ENCODE results near the gene NRIP2. TPM values are rescaled to one million over a fixed set of nuclear protein-coding genes. Genes with fewer than 3 reads are reported as not detected.

The NRIP2 gene
- total RNA-seq, 1 donor = not detected

DNA sequence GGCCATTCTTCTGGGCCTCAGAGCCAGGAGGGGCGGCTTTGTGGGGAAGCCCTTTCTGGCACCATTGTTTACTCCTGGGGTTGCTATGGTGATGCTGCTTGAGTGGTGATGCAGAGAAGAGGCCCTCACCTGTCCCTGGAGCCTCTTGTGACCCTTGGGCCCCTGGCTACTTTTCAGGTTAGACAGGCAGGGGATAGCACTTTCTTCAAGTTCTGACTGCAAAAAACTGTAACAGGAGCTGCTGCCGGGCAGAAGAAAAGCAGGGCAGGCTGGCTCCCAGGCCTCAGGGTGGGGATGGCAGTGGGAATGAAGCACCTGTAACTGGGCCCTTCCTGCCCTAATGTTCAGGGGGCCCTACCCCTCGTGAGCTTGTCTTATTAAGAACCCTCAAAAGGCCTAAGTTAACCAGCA is 22.2 kb upstream of the NRIP2 start, which contains the start of gene TEX52:
TSS of gene TEX52 (minus strand) at position 19 of the 411 bp plus-strand sequence. CDS start at position 6, 13 bp downstream.
- no peaks in the 10 kb centered on the region for H3K27me3 ChIP-seq (ENCODE audit: insufficient read depth, low read length)
- H3K9me3 ChIP-seq (ENCODE audit: low read depth, low read length) = no peaks in the 10 kb centered on the region
- no peaks in the 10 kb centered on the region for H3K4me1 ChIP-seq (ENCODE audit: insufficient read depth, low read length)
- no peak within 1 kb of the TSS for H3K4me3 ChIP-seq (ENCODE audit: low read length)

DNA sequence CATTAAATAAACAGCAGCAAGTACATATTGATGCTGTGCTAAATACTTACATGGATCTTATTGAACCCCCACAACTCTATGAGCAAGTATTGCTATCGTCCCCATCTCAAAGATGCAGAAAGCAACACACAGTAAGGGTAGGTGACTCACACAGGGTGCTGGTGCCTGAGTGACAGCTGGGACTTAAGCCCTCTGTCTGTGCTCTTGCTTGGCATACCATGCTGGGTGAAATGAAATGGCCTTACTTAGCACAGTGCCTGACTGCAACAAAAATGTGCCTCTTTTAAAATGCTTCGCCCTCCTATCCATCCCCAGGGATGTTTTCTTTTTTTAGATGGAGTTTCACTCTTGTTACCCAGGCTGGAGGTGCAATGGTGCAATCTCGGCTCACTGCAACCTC is 21.2 kb upstream of the NRIP2 start:
- Histone ChIP-seq H3K9me3 (ENCODE audit: low read depth, low read length) (no peaks in the 10 kb centered on the region), H3K4me3 (ENCODE audit: low read length) (no peak overlapping the region), H3K4me1 (ENCODE audit: insufficient read depth, low read length) (no peaks in the 10 kb centered on the region), H3K27me3 (ENCODE audit: insufficient read depth, low read length) (no peaks in the 10 kb centered on the region)

DNA sequence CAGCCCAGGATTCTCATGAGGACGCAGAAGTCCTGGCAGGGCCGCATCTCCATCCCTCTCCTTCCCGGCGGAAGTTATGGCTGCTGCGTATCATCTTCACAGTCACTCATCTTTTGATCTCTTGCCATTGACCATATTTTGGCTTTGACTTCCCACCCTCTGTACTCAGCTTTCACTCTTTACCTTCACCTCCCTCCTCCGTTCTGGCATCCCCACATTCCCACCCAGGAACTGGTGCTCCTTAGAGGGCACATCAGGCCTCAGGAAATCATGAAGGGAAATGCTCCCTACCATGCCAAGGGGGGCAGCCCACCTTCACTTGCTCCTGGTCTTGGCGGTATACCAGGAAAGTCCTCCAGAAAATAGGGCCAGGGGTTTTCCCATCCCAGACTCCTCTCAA is 20.7 kb upstream of the NRIP2 start:
- Histone ChIP-seq H3K27me3 (ENCODE audit: insufficient read depth, low read length) (no peaks in the 10 kb centered on the region), H3K4me1 (ENCODE audit: insufficient read depth, low read length) (no peaks in the 10 kb centered on the region), H3K9me3 (ENCODE audit: low read depth, low read length) (no peaks in the 10 kb centered on the region), H3K4me3 (ENCODE audit: low read length) (no peak overlapping the region)

DNA sequence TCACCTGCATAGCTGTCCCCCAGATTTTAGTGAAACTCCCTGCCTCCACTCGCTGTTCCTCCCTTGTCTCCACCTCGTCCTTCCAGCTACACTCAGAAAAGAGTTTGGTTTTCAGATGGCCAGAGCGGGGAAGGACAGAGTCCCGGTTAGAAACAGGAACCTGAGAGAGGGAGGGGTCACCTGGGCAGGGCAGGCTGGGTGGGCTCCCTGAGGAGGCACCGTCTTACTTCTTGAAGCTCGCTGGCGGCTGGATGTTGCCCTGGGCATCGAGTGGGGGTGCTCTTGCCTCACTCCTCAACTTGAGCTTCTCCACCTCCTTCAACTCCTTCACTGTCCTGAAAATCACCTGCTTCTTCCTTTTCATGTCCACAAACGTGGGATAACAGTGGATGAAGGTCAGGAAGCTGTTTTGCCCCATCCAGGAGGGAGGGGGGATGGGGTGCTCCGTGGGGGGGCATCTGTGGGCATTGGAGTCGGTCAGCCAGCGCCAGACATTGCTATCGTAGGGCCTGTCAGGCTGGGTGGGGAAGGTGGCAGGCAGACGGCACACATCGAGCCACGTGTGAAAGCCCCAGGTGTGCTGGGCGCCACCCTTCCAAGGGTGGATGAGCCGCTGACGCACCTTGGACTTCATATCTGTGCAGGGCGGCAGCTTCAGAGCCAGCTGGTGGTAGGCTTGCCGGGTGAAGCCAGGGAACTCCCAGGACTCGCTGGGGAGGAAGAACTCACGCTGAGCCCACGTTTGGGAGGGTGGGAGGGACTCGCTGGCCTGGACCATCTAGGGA is 20.0 kb upstream of the NRIP2 start:
- Histone ChIP-seq H3K4me1 (ENCODE audit: insufficient read depth, low read length) (no peaks in the 10 kb centered on the region), H3K27me3 (ENCODE audit: insufficient read depth, low read length) (no peaks in the 10 kb centered on the region), H3K4me3 (ENCODE audit: low read length) (no peak overlapping the region), H3K9me3 (ENCODE audit: low read depth, low read length) (no peaks in the 10 kb centered on the region)

DNA sequence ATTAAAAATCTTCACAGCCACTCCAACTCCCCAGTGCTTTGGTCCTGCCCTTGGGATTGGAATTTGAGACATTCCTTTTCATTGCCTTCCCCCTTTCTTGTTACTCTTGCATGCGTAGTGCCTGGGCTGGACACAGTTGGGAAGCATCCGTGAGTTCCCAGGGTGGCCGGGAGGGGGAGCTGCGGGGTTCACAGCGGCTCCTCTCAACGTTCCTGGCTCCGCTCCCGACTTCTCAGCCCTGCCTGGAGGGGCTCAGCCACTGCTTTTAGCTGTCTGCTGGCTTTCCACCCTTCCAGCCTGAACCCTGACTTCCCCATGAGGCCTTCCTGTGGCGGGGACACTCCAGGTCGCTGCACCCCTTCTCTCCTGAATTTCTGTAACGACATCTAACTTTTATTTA is 18.8 kb upstream of the NRIP2 start:
- Histone ChIP-seq H3K4me3 (ENCODE audit: low read length) (no peak overlapping the region), H3K9me3 (ENCODE audit: low read depth, low read length) (no peaks in the 10 kb centered on the region), H3K4me1 (ENCODE audit: insufficient read depth, low read length) (no peaks in the 10 kb centered on the region), H3K27me3 (ENCODE audit: insufficient read depth, low read length) (no peaks in the 10 kb centered on the region)

DNA sequence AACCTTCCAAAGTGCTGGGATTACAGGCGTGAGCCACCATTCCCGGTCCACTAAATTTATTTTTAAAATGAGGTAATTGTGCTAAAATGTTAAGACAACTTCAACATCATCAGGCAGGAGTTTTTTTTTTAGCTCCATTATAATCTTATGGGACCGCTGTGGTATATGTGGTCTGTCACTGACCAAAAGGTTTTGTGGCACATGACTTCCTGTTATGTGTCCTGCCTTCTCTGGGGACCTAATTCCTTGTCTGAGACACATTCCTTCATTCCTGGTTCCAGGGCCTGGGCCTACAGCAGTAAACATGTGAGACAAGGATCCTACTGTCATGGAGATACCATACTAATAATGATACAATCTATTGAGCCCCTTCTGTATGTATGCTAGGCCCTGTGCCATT is 17.1 kb upstream of the NRIP2 start:
- Histone ChIP-seq H3K9me3 (ENCODE audit: low read depth, low read length) (no peaks in the 10 kb centered on the region), H3K4me3 (ENCODE audit: low read length) (no peak overlapping the region), H3K4me1 (ENCODE audit: insufficient read depth, low read length) (no peaks in the 10 kb centered on the region), H3K27me3 (ENCODE audit: insufficient read depth, low read length) (no peaks in the 10 kb centered on the region)

DNA sequence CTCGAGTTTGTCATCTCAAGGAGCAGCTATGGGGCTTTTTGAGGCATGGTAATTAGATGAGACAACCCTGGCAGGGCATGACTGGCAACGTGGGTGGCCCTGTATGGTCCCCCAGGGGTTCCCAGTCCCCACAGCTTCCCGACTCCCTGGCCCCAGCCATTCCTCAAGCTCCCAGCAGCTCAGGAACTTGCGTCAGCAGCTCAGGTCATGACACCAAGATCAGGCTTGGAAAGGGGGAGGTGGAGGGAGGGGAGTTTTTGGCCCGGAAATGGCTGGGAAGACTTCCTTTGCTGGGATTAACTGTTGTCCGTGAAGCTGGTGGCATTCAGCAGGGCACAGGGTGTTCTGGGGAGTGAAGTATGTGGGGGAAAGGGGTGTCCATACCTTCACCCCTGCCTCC is 10.4 kb upstream of the NRIP2 start:
- Histone ChIP-seq H3K9me3 (ENCODE audit: low read depth, low read length) (no peaks in the 10 kb centered on the region), H3K27me3 (ENCODE audit: insufficient read depth, low read length) (no peaks in the 10 kb centered on the region), H3K4me1 (ENCODE audit: insufficient read depth, low read length) (no peaks in the 10 kb centered on the region), H3K4me3 (ENCODE audit: low read length) (no peak overlapping the region)

DNA sequence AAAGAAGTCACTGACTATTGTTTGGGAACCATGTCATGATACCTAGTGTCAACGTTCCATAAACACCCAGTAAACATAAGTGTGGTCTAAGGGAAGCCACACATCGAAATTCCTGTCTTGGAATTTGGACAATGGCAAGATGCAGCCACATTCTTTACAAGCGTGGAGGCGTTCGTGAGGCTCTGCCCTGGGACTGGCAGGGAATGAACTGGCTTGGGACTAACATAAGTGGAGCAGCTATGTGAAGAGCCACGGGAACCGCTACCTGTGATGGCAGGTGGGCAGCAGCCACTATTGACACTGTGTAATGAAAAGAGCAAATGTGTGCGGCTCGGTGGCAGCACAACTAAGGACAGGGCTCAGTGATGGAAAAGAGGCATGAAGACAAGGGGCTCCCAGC is 10.0 kb upstream of the NRIP2 start:
- H3K4me1 ChIP-seq (ENCODE audit: insufficient read depth, low read length) = no peaks in the 10 kb centered on the region
- H3K4me3 ChIP-seq (ENCODE audit: low read length) = no peak overlapping the region
- no peaks in the 10 kb centered on the region for H3K27me3 ChIP-seq (ENCODE audit: insufficient read depth, low read length)
- no peaks in the 10 kb centered on the region for H3K9me3 ChIP-seq (ENCODE audit: low read depth, low read length)

DNA sequence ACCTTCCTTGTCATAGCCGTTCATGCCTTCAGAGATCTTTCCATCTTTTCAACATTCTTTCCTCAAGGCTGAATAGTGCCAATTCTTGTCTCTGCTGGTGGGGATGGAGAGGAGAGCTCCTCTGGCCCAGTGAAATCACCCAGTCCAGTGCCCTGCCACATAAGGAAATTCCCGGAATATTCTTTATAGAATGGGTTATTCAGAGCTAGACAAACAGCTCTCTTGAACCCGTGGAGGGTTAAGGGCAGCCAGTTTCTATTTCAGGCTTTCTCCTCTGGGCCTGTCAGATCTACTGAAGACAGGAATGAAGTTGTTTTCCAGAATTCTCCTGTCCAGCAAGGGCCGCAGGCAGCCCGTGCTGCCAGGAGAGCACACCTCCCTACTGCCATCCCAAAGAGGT is 8.1 kb upstream of the NRIP2 start:
- H3K4me1 ChIP-seq (ENCODE audit: insufficient read depth, low read length) = no peaks in the 10 kb centered on the region

DNA sequence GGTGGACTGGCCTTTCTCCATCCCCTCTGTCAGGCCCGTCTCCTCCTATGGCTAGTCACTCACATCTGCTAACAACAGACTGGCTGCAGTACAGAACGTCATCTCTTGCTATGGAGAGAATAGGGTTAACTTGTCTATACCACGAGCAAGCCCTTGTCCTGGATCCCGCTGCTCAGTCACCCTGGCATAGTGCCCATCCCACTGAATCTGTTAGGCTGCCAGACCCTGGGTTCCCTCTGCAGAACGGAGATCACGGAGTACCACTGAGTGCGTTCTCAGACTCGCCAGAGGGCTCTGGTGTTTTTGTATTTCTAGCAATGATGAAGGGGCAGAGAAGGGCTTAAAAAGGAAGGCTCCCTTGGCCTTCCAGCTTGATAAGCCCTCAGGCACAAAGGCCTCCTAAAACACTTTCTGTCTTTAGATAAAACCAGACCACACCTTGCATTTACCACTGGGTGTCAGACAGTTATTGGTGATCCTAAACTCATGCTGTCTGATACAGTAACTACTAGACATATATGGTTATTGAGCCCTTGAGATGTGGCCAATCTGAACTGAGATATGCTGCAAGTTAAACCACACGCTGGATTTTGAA is 6.3 kb upstream of the NRIP2 start:
- H3K4me3 ChIP-seq (ENCODE audit: low read length) = no peak overlapping the region
- H3K9me3 ChIP-seq (ENCODE audit: low read depth, low read length) = no peaks in the 10 kb centered on the region
- no peaks in the 10 kb centered on the region for H3K27me3 ChIP-seq (ENCODE audit: insufficient read depth, low read length)
- no peaks in the 10 kb centered on the region for H3K4me1 ChIP-seq (ENCODE audit: insufficient read depth, low read length)

More for the DNA sequence above, 8.1 kb upstream of the NRIP2 start:
- Histone ChIP-seq H3K27me3 (ENCODE audit: insufficient read depth, low read length) (no peaks in the 10 kb centered on the region), H3K9me3 (ENCODE audit: low read depth, low read length) (no peaks in the 10 kb centered on the region), H3K4me3 (ENCODE audit: low read length) (no peak overlapping the region)

DNA sequence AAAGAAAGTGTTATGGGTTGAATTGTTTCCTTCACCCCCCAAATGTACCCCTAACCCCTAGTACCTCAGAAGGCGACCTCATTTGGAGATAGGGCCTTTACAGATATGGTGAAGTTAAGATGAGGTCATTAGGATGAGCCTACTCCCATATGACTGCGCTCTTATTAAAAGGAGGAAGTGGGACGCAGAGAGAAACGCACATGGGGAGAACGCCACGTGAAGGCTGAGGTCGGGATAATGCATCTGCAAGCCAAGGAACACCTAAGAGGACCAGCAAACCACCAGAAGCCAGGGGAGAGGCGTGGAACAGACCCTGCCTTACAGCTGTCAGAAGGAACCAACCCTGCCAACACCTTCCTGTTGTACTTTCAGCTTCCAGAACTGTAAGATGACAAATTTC is 1.7 kb upstream of the NRIP2 start:
- no peaks in the 10 kb centered on the region for H3K9me3 ChIP-seq (ENCODE audit: low read depth, low read length)
- no peaks in the 10 kb centered on the region for H3K27me3 ChIP-seq (ENCODE audit: insufficient read depth, low read length)
- H3K4me3 ChIP-seq (ENCODE audit: low read length) = no peak overlapping the region
- no peaks in the 10 kb centered on the region for H3K4me1 ChIP-seq (ENCODE audit: insufficient read depth, low read length)

DNA sequence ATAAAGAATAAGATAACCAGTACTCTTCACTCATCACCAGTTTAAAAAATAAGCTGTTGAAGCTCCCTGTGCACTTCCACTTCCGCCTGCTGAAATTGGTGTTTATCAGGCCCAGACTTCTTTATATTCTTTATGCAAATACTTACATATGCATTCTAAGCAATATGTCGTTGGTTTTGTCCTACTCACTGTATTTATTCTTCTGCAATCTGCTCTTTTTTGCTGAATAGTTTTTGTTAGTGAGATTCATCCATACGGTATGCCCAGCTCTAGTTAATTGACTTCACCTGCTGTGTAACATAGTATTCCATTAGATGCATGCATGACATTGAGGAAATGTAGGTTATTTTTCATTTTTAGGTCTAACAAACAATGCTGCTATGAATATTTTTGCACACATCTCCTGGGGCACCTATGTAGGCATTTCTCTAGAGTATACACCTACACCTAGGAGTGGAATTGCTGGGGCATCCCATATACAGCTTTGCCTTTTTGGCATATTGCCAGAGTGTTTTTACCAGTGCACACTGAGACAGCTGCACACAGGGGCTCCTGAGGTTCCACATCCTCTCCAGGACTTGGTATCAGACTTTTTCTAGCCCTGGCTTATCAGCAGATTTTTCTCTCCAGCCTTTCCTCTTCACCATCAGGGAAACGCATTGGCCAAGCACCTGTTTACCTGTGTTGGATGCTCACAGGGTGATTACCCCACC is 1.0 kb upstream of the NRIP2 start:
- Histone ChIP-seq H3K9me3 (ENCODE audit: low read depth, low read length) (no peaks in the 10 kb centered on the region), H3K4me3 (ENCODE audit: low read length) (no peak overlapping the region), H3K27me3 (ENCODE audit: insufficient read depth, low read length) (no peaks in the 10 kb centered on the region), H3K4me1 (ENCODE audit: insufficient read depth, low read length) (no peaks in the 10 kb centered on the region)

DNA sequence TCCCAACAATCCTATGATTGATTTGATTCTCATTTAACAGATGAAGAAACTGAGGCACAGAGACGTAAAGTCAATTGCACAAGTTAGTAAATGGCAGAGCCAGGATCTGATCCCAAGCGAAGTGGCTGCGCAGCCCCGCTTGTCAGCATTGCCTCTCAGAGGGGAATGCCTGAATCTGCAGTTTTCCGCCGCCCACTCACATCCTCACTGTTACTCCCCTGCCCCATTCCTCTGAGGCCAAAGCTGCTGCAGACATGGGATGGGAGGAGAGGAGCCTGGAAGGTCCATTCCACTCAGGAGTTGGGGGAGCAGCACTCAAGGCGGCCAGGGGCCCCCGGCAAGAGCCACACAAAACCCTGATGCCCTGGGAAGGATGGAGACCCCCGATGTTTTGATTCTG is 1.0 kb downstream of the NRIP2 start:
- Histone ChIP-seq H3K4me1 (ENCODE audit: insufficient read depth, low read length) (no peaks in the 10 kb centered on the region), H3K4me3 (ENCODE audit: low read length) (no peak overlapping the region), H3K27me3 (ENCODE audit: insufficient read depth, low read length) (no peaks in the 10 kb centered on the region), H3K9me3 (ENCODE audit: low read depth, low read length) (no peaks in the 10 kb centered on the region)

DNA sequence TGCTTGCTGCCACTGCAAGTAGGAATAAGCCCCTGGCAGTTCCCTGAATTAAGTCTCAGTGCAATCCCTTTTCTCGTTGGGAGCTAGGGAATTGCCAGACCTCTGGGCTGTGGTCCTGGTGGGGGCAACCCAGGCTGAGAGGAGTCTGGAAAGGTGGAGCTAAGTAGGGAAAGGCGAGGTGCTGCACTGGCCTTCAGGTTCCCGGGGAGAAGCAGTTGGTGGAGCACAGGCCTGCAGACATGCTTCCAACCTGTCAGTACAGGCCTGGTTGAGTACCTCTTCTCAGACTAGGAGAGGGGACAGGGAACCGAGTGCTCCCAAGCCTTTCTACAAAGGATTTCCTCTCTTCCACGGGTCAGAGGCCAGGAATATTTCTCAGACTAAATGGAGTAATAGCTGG is 1.5 kb downstream of the NRIP2 start:
- H3K4me3 ChIP-seq (ENCODE audit: low read length) = no peak overlapping the region
- H3K4me1 ChIP-seq (ENCODE audit: insufficient read depth, low read length) = no peaks in the 10 kb centered on the region
- H3K9me3 ChIP-seq (ENCODE audit: low read depth, low read length) = no peaks in the 10 kb centered on the region
- no peaks in the 10 kb centered on the region for H3K27me3 ChIP-seq (ENCODE audit: insufficient read depth, low read length)

DNA sequence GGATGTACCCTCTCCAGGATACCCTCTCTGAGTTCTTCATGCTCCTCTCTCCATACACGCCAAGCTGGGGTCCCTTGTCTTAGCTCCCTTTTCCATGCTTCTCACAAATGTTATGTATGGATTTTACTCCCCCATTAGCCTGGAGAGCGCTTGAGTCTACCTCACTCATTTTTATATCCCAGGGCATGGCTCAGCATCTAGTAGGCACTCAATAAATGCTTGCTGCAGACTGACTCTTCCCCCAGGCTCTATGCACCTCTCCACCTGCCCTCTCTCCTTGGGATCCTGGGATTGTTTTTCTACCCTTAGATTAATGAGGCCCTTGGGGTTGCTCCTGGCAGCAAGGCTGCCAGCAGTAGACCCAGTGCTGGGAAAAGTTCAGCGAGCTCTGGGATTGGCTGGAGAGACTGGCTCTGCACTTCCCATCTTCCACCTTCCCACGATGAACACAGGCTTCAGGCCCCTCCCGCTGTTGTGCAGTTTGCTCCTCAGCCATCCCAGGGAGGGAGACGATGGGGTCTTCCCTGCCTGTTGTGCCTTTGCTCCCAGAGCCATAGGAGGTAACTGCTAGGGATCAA is 2.2 kb downstream of the NRIP2 start:
- H3K4me1 ChIP-seq (ENCODE audit: insufficient read depth, low read length) = no peaks in the 10 kb centered on the region
- H3K27me3 ChIP-seq (ENCODE audit: insufficient read depth, low read length) = no peaks in the 10 kb centered on the region
- H3K4me3 ChIP-seq (ENCODE audit: low read length) = no peak overlapping the region
- H3K9me3 ChIP-seq (ENCODE audit: low read depth, low read length) = no peaks in the 10 kb centered on the region

Measured in mononuclear cell (primary cell).